Lower leg skin (tissue), 3 donors: ENCODE measurements around the gene ADAMTS16.

Experiments used
- POLR2A ChIP-seq, 2 donors: fragments of 450-650 bp; IDR thresholded peaks; one replicate each; pipeline ENCODE4 v1.6.1; 2016 to 2017; ENCODE audit warnings: antibody characterized with exemption in 2 of 2, mild to moderate bottlenecking in 1 of 2, moderate library complexity in 1 of 2
- TF ChIP-seq, protein P1 (sequence below), 3 donors: fragments of 450-650 bp; IDR thresholded peaks; one replicate each; pipeline ENCODE4 v1.5.1; 2016; ENCODE audit warnings: antibody characterized with exemption in 3 of 3, mild to moderate bottlenecking in 3 of 3, moderate library complexity in 2 of 3

DNA sequence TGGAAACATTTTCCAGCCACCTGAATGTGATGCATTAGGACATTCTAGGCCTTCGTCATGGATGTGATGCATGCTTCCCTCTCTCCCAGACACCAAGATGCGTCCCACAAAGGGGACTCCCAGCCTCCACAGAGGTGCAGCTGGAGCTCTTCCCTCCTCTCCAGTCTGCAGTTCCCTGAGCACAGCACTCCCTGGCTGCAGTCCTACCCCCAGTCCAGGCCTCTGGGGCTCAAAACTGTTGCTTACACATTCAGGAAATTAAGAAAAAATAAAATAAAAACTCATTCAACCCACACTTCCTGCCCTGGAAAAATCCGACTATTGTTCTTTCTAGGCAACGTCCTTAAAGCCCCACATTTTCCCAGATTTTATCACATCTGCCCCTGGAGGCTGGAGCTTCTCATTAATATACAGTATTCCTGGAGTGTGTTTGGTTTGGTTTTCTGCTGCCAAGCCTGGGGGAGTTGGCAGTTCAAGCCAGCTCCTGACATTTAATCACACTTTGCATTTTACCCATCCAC, 204.0 kb downstream of the ADAMTS16 start:
- TF ChIP-seq, protein P1, sequence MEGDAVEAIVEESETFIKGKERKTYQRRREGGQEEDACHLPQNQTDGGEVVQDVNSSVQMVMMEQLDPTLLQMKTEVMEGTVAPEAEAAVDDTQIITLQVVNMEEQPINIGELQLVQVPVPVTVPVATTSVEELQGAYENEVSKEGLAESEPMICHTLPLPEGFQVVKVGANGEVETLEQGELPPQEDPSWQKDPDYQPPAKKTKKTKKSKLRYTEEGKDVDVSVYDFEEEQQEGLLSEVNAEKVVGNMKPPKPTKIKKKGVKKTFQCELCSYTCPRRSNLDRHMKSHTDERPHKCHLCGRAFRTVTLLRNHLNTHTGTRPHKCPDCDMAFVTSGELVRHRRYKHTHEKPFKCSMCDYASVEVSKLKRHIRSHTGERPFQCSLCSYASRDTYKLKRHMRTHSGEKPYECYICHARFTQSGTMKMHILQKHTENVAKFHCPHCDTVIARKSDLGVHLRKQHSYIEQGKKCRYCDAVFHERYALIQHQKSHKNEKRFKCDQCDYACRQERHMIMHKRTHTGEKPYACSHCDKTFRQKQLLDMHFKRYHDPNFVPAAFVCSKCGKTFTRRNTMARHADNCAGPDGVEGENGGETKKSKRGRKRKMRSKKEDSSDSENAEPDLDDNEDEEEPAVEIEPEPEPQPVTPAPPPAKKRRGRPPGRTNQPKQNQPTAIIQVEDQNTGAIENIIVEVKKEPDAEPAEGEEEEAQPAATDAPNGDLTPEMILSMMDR (IDR thresholded peaks at IDR 0.05): no peak
- TF ChIP-seq POLR2A (IDR thresholded peaks at IDR 0.05): no peak
